ENCODE measurements around the gene JAKMIP2.

The JAKMIP2 gene

GRCh38 chr5:147713550-147714295 lies 68.8 kb downstream of the JAKMIP2 start:
- H3K4me3 ChIP-seq (ENCODE audit: low read length), result no peak overlapping the region
- WGBS, result 93% methylated on average over 5 of the region's 5 CpGs
- no peak overlapping the region for H3K27ac ChIP-seq (ENCODE audit: low read depth, low read length)
- H3K9ac ChIP-seq (ENCODE audit: low read depth, low read length), result no peak overlapping the region
- peaks cover 4% of the 10 kb centered on the region for H3K4me1 ChIP-seq (ENCODE audit: insufficient read depth, low read length)
- no peaks in the 10 kb centered on the region for H3K36me3 ChIP-seq (ENCODE audit: insufficient read depth, low read length)
- H3K27me3 ChIP-seq (ENCODE audit: insufficient read depth, low read length), result no peaks in the 10 kb centered on the region
- no peaks in the 10 kb centered on the region for H3K9me3 ChIP-seq (ENCODE audit: insufficient read depth, low read depth, low read length)

- H3K4me1 ChIP-seq (ENCODE audit: insufficient read depth, low read length), result peaks cover 12% of the 10 kb centered on the region
- no peaks in the 10 kb centered on the region for H3K36me3 ChIP-seq (ENCODE audit: insufficient read depth, low read length)
- no peaks in the 10 kb centered on the region for H3K9me3 ChIP-seq (ENCODE audit: insufficient read depth, low read depth, low read length)
- H3K4me3 ChIP-seq (ENCODE audit: low read length), result no peak overlapping the region
- no peak overlapping the region for H3K27ac ChIP-seq (ENCODE audit: low read depth, low read length)
- WGBS, result 81% methylated on average over 4 of the region's 4 CpGs
- H3K9ac ChIP-seq (ENCODE audit: low read depth, low read length), result no peak overlapping the region
- no peaks in the 10 kb centered on the region for H3K27me3 ChIP-seq (ENCODE audit: insufficient read depth, low read length)
These were observed 69.9 kb downstream of the JAKMIP2 start for GRCh38 chr5:147712598-147712997.

GRCh38 chr5:147712019-147712418 lies 70.5 kb downstream of the JAKMIP2 start:
- no peaks in the 10 kb centered on the region for H3K9me3 ChIP-seq (ENCODE audit: insufficient read depth, low read depth, low read length)
- 98% methylated on average over 3 of the region's 3 CpGs for WGBS
- no peak overlapping the region for H3K9ac ChIP-seq (ENCODE audit: low read depth, low read length)
- H3K36me3 ChIP-seq (ENCODE audit: insufficient read depth, low read length), result no peaks in the 10 kb centered on the region
- no peak overlapping the region for H3K27ac ChIP-seq (ENCODE audit: low read depth, low read length)
- H3K4me1 ChIP-seq (ENCODE audit: insufficient read depth, low read length), result peaks cover 12% of the 10 kb centered on the region
- H3K4me3 ChIP-seq (ENCODE audit: low read length), result no peak overlapping the region
- H3K27me3 ChIP-seq (ENCODE audit: insufficient read depth, low read length), result no peaks in the 10 kb centered on the region

- H3K9me3 ChIP-seq (ENCODE audit: insufficient read depth, low read depth, low read length), result no peaks in the 10 kb centered on the region
- no peak overlapping the region for H3K27ac ChIP-seq (ENCODE audit: low read depth, low read length)
- peaks cover 12% of the 10 kb centered on the region for H3K4me1 ChIP-seq (ENCODE audit: insufficient read depth, low read length)
- H3K27me3 ChIP-seq (ENCODE audit: insufficient read depth, low read length), result no peaks in the 10 kb centered on the region
- no peak overlapping the region for H3K4me3 ChIP-seq (ENCODE audit: low read length)
- WGBS, result no CpG with 5 or more reads among the region's 1 CpG
- no peak overlapping the region for H3K9ac ChIP-seq (ENCODE audit: low read depth, low read length)
- H3K36me3 ChIP-seq (ENCODE audit: insufficient read depth, low read length), result no peaks in the 10 kb centered on the region
These were observed 71.5 kb downstream of the JAKMIP2 start for GRCh38 chr5:147711019-147711418.

- Histone ChIP-seq H3K36me3 (ENCODE audit: insufficient read depth, low read length) (no peaks in the 10 kb centered on the region), H3K27ac (ENCODE audit: low read depth, low read length) (no peak overlapping the region)
- 83% methylated on average over 2 of the region's 2 CpGs for WGBS
These were observed 73.8 kb downstream of the JAKMIP2 start for GRCh38 chr5:147708708-147709107.

GRCh38 chr5:147704544-147704943 lies 78.0 kb downstream of the JAKMIP2 start:
- peaks cover 12% of the 10 kb centered on the region for H3K4me1 ChIP-seq (ENCODE audit: insufficient read depth, low read length)
- H3K9me3 ChIP-seq (ENCODE audit: insufficient read depth, low read depth, low read length), result no peaks in the 10 kb centered on the region
- no peak overlapping the region for H3K9ac ChIP-seq (ENCODE audit: low read depth, low read length)
- H3K36me3 ChIP-seq (ENCODE audit: insufficient read depth, low read length), result no peaks in the 10 kb centered on the region
- no peaks in the 10 kb centered on the region for H3K27me3 ChIP-seq (ENCODE audit: insufficient read depth, low read length)
- H3K27ac ChIP-seq (ENCODE audit: low read depth, low read length), result no peak overlapping the region
- no peak overlapping the region for H3K4me3 ChIP-seq (ENCODE audit: low read length)

More at GRCh38 chr5:147708708-147709107, 73.8 kb downstream of the JAKMIP2 start:
- H3K9me3 ChIP-seq (ENCODE audit: insufficient read depth, low read depth, low read length), result no peaks in the 10 kb centered on the region
- H3K9ac ChIP-seq (ENCODE audit: low read depth, low read length), result no peak overlapping the region
- no peaks in the 10 kb centered on the region for H3K27me3 ChIP-seq (ENCODE audit: insufficient read depth, low read length)
- peaks cover 12% of the 10 kb centered on the region for H3K4me1 ChIP-seq (ENCODE audit: insufficient read depth, low read length)
- no peak overlapping the region for H3K4me3 ChIP-seq (ENCODE audit: low read length)

GRCh38 chr5:147701468-147701867 lies 81.1 kb downstream of the JAKMIP2 start:
- Histone ChIP-seq H3K27me3 (ENCODE audit: insufficient read depth, low read length) (no peaks in the 10 kb centered on the region), H3K9ac (ENCODE audit: low read depth, low read length) (no peak overlapping the region), H3K4me1 (ENCODE audit: insufficient read depth, low read length) (no peaks in the 10 kb centered on the region), H3K36me3 (ENCODE audit: insufficient read depth, low read length) (peaks cover 4% of the 10 kb centered on the region; the same call in 1 of the 2 replicates), H3K27ac (ENCODE audit: low read depth, low read length) (no peak overlapping the region), H3K4me3 (ENCODE audit: low read length) (no peak overlapping the region), H3K9me3 (ENCODE audit: insufficient read depth, low read depth, low read length) (peaks cover 24% of the 10 kb centered on the region)

- Histone ChIP-seq H3K9ac (ENCODE audit: low read depth, low read length) (no peak overlapping the region), H3K27me3 (ENCODE audit: insufficient read depth, low read length) (no peaks in the 10 kb centered on the region), H3K4me1 (ENCODE audit: insufficient read depth, low read length) (no peaks in the 10 kb centered on the region), H3K27ac (ENCODE audit: low read depth, low read length) (no peak overlapping the region), H3K4me3 (ENCODE audit: low read length) (no peak overlapping the region), H3K36me3 (ENCODE audit: insufficient read depth, low read length) (peaks cover 4% of the 10 kb centered on the region; the same call in 1 of the 2 replicates), H3K9me3 (ENCODE audit: insufficient read depth, low read depth, low read length) (peaks cover 24% of the 10 kb centered on the region)
- WGBS, result 91% methylated on average over 3 of the region's 3 CpGs
These were observed 82.9 kb downstream of the JAKMIP2 start for GRCh38 chr5:147699496-147700088.

GRCh38 chr5:147697380-147697779 lies 85.1 kb downstream of the JAKMIP2 start:
- Histone ChIP-seq H3K27me3 (ENCODE audit: insufficient read depth, low read length) (no peaks in the 10 kb centered on the region), H3K36me3 (ENCODE audit: insufficient read depth, low read length) (peaks cover 4% of the 10 kb centered on the region; the same call in 1 of the 2 replicates), H3K4me3 (ENCODE audit: low read length) (no peak overlapping the region), H3K27ac (ENCODE audit: low read depth, low read length) (no peak overlapping the region), H3K9ac (ENCODE audit: low read depth, low read length) (no peak overlapping the region), H3K9me3 (ENCODE audit: insufficient read depth, low read depth, low read length) (peaks cover 24% of the 10 kb centered on the region), H3K4me1 (ENCODE audit: insufficient read depth, low read length) (no peaks in the 10 kb centered on the region)

- Histone ChIP-seq H3K4me1 (ENCODE audit: insufficient read depth, low read length) (0 out of 2 replicates have a peak, but pooled peaks cover 4% of the 10 kb centered on the region), H3K27me3 (ENCODE audit: insufficient read depth, low read length) (no peaks in the 10 kb centered on the region), H3K9me3 (ENCODE audit: insufficient read depth, low read depth, low read length) (peaks cover 24% of the 10 kb centered on the region), H3K4me3 (ENCODE audit: low read length) (no peak overlapping the region), H3K36me3 (ENCODE audit: insufficient read depth, low read length) (peaks cover 4% of the 10 kb centered on the region; the same call in 1 of the 2 replicates), H3K27ac (ENCODE audit: low read depth, low read length) (no peak overlapping the region), H3K9ac (ENCODE audit: low read depth, low read length) (no peak overlapping the region)
- WGBS, result 100% methylated on average over 2 of the region's 2 CpGs
These were observed 87.8 kb downstream of the JAKMIP2 start for GRCh38 chr5:147694772-147695171.

GRCh38 chr5:147693233-147693632 lies 89.3 kb downstream of the JAKMIP2 start:
- Histone ChIP-seq H3K4me3 (ENCODE audit: low read length) (no peak overlapping the region), H3K4me1 (ENCODE audit: insufficient read depth, low read length) (0 out of 2 replicates have a peak, but pooled peaks cover 4% of the 10 kb centered on the region), H3K9me3 (ENCODE audit: insufficient read depth, low read depth, low read length) (peaks cover 14% of the 10 kb centered on the region), H3K36me3 (ENCODE audit: insufficient read depth, low read length) (no peaks in the 10 kb centered on the region), H3K9ac (ENCODE audit: low read depth, low read length) (no peak overlapping the region), H3K27me3 (ENCODE audit: insufficient read depth, low read length) (no peaks in the 10 kb centered on the region), H3K27ac (ENCODE audit: low read depth, low read length) (no peak overlapping the region)
- WGBS, result no CpG with 5 or more reads among the region's 1 CpG
